Uterus (tissue), 4 donors: ENCODE measurements around the gene PTPN14. TPM values are rescaled to one million over a fixed set of nuclear protein-coding genes. Genes with fewer than 3 reads are reported as not detected.

Source experiments
- DNase-seq, 2 donors: peaks; one replicate each; pipeline ENCODE4 v3.0.0-alpha.2; 2019 to 2020
- H3K27ac ChIP-seq, 2 donors: fragments of 200-600 bp; sonication (generic); 1 replicate in 1 of 2; 2 replicates in 1 of 2; pipeline ENCODE4 v1.5.1; 2016 to 2018
- H3K27me3 ChIP-seq, 2 donors: fragments of 200-600 bp; sonication (generic); one replicate each; pipeline ENCODE4 v1.5.1; 2018 to 2019; ENCODE audit warnings: control low read depth in 1 of 2
- H3K36me3 ChIP-seq, 2 donors: fragments of 200-600 bp; sonication (generic); one replicate each; pipeline ENCODE4 v1.5.1; 2019; ENCODE audit warnings: control low read depth in 1 of 2
- H3K4me1 ChIP-seq, 2 donors: fragments of 200-600 bp; sonication (generic); one replicate each; pipeline ENCODE4 v1.5.1; 2018 to 2019; ENCODE audit warnings: control low read depth in 1 of 2
- H3K4me3 ChIP-seq, 2 donors: fragments of 200-600 bp; sonication (generic); 1 replicate in 1 of 2; 2 replicates in 1 of 2; pipeline ENCODE4 v1.5.1; 2018 to 2019; ENCODE audit warnings: mild to moderate bottlenecking in 1 of 2
- H3K9me3 ChIP-seq, 2 donors: fragments of 200-600 bp; sonication (generic); one replicate each; pipeline ENCODE4 v1.5.1; 2019; ENCODE audit warnings: control low read depth in 1 of 2
- CTCF ChIP-seq, 4 experiments: fragments of 200-600 bp in 2 of 4; fragments of 450-650 bp in 2 of 4; sonication (generic) in 2 of 4; IDR thresholded peaks; one replicate each; pipeline ENCODE4 v1.5.1; 2016 to 2019; ENCODE audit warnings: antibody characterized with exemption in 4 of 4, mild to moderate bottlenecking in 2 of 4, moderate library complexity in 1 of 4
- POLR2A ChIP-seq, 2 donors: fragments of 450-650 bp; IDR thresholded peaks; one replicate each; pipeline ENCODE4 v1.6.1; 2016; ENCODE audit warnings: antibody characterized with exemption in 2 of 2, mild to moderate bottlenecking in 1 of 2, moderate library complexity in 1 of 2
- intact Hi-C: fragments of 100-400 bp; cut with DNase I; formaldehyde crosslinking; loops from one replicate; pipeline ENCODE4 v1.15.1; 2023; ENCODE audit warnings: low total_unique reads
- total RNA-seq, 4 donors: library from RNA; depleted of rRNA in 3 of 4; stranded (reverse); fragments of >200 nt in 3 of 4; gene quantifications; one replicate each; pipeline versions ENCODE4 v1.1.0 to v1.2.4, GENCODE V29; 2014 to 2023
- donor health status: DM: yes; HTN: yes; CAD: no.

The PTPN14 gene
- total RNA-seq, 4 donors from 2014 or later, result 13.2 to 78.0 (median 30.9) TPM

GRCh38 chr1:214377485-214377884 lies 173.9 kb downstream of the PTPN14 start:
- intact Hi-C loops, result no loop called here
- H3K9me3 ChIP-seq, result no peaks in the 10 kb centered on the region
- no peaks in the 10 kb centered on the region for H3K27me3 ChIP-seq
- no peaks in the 10 kb centered on the region for H3K36me3 ChIP-seq
- H3K4me3 ChIP-seq, result no peak overlapping the region
- no peak for TF ChIP-seq POLR2A (IDR thresholded peaks at IDR 0.05)
- TF ChIP-seq CTCF (IDR thresholded peaks at IDR 0.05), result no peak
- H3K27ac ChIP-seq, result no peak overlapping the region
- DNase-seq, result no peak
- H3K4me1 ChIP-seq, result no peaks in the 10 kb centered on the region

- H3K4me3 ChIP-seq, result no peak overlapping the region
- intact Hi-C loops, result no loop called here
- H3K36me3 ChIP-seq, result no peaks in the 10 kb centered on the region
- TF ChIP-seq POLR2A (IDR thresholded peaks at IDR 0.05), result no peak
- no peak for TF ChIP-seq CTCF (IDR thresholded peaks at IDR 0.05)
- H3K9me3 ChIP-seq, result no peaks in the 10 kb centered on the region
- peak overlapping the region in 1 of 2 donors; percentile 17 for H3K27ac ChIP-seq
- DNase-seq, result no peak
- H3K27me3 ChIP-seq, result no peaks in the 10 kb centered on the region
- no peaks in the 10 kb centered on the region for H3K4me1 ChIP-seq
Measured at GRCh38 chr1:214372092-214372491, 179.3 kb downstream of the PTPN14 start.

GRCh38 chr1:214370615-214371014 lies 180.8 kb downstream of the PTPN14 start:
- no peaks in the 10 kb centered on the region for H3K4me1 ChIP-seq
- TF ChIP-seq POLR2A (IDR thresholded peaks at IDR 0.05) (no peak), CTCF (IDR thresholded peaks at IDR 0.05) (no peak)
- intact Hi-C loops, result no loop called here

GRCh38 chr1:214369364-214369763 lies 182.0 kb downstream of the PTPN14 start:
- intact Hi-C loops, result no loop called here
- H3K9me3 ChIP-seq, result no peaks in the 10 kb centered on the region
- TF ChIP-seq POLR2A (IDR thresholded peaks at IDR 0.05) (no peak), CTCF (IDR thresholded peaks at IDR 0.05) (no peak)
- H3K36me3 ChIP-seq, result no peaks in the 10 kb centered on the region
- no peak for DNase-seq
- H3K4me3 ChIP-seq, result no peak overlapping the region
- no peaks in the 10 kb centered on the region for H3K27me3 ChIP-seq
- H3K27ac ChIP-seq, result no peak overlapping the region
- H3K4me1 ChIP-seq, result no peaks in the 10 kb centered on the region

More at GRCh38 chr1:214370615-214371014, 180.8 kb downstream of the PTPN14 start:
- H3K27ac ChIP-seq, result no peak overlapping the region
- no peaks in the 10 kb centered on the region for H3K36me3 ChIP-seq
- H3K27me3 ChIP-seq, result no peaks in the 10 kb centered on the region
- no peaks in the 10 kb centered on the region for H3K9me3 ChIP-seq
- no peak overlapping the region for H3K4me3 ChIP-seq
- no peak for DNase-seq

- no peaks in the 10 kb centered on the region for H3K27me3 ChIP-seq
- no peaks in the 10 kb centered on the region for H3K36me3 ChIP-seq
- TF ChIP-seq POLR2A (IDR thresholded peaks at IDR 0.05) (no peak), CTCF (IDR thresholded peaks at IDR 0.05) (no peak)
- no peak for DNase-seq
- intact Hi-C loops, result no loop called here
- H3K27ac ChIP-seq, result no peak overlapping the region
- H3K4me1 ChIP-seq, result no peaks in the 10 kb centered on the region
- no peak overlapping the region for H3K4me3 ChIP-seq
- no peaks in the 10 kb centered on the region for H3K9me3 ChIP-seq
Measured at GRCh38 chr1:214367841-214368240, 183.6 kb downstream of the PTPN14 start.
